Measurements from ENCODE around the gene SLC6A6.

DNA sequence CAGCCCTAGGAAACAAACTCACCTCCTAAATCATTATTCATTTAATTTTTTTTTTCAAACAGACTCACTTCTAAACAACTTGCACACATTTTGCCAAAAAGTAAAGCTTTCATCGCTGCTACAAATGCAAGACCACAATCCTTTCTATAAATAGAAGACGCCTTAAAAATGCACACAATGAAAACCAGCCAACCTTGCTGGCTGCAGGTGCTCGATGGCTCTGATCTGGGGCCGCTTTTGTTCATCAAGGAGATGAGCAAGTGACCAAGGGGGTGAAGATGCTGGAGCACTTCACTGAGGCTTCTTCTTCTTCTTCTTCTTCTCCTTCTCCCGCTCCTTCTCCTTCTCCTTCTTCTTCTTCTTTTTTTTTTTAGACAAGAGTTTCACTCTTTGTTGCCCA, 12.7 kb upstream of the SLC6A6 start:
- TF ChIP-seq, protein P1, sequence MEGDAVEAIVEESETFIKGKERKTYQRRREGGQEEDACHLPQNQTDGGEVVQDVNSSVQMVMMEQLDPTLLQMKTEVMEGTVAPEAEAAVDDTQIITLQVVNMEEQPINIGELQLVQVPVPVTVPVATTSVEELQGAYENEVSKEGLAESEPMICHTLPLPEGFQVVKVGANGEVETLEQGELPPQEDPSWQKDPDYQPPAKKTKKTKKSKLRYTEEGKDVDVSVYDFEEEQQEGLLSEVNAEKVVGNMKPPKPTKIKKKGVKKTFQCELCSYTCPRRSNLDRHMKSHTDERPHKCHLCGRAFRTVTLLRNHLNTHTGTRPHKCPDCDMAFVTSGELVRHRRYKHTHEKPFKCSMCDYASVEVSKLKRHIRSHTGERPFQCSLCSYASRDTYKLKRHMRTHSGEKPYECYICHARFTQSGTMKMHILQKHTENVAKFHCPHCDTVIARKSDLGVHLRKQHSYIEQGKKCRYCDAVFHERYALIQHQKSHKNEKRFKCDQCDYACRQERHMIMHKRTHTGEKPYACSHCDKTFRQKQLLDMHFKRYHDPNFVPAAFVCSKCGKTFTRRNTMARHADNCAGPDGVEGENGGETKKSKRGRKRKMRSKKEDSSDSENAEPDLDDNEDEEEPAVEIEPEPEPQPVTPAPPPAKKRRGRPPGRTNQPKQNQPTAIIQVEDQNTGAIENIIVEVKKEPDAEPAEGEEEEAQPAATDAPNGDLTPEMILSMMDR (IDR thresholded peaks at IDR 0.05; ENCODE audit: low read length), result no peak
- TF ChIP-seq EZH2 (optimal IDR thresholded peaks at IDR 0.05; ENCODE audit: low read depth, low read length), result no peak
- TF ChIP-seq EZH2phosphoT487 (IDR thresholded peaks at IDR 0.05; ENCODE audit: low read length), result no peak
